Smooth muscle cell (in vitro differentiated cells): ENCODE data around the gene TLE6. TPM values are rescaled to one million over a fixed set of nuclear protein-coding genes. Genes with fewer than 3 reads are reported as not detected.

Source experiments
- DNase-seq: peaks from one replicate; lab custom pipeline; 2025; ENCODE audit not compliant: unreplicated experiment; lab: John Stamatoyannopoulos, UW
- H2AFZ ChIP-seq: fragments of 200-600 bp; sonication (generic); 2 replicates; pipeline ENCODE4 v1.6.0; 2016; ENCODE audit warnings: antibody characterized with exemption, low read depth, mild to moderate bottlenecking
- H3F3A ChIP-seq: fragments of 200-600 bp; sonication (generic); 2 replicates; pipeline ENCODE4 v1.6.0; 2017; ENCODE audit warnings: antibody characterized with exemption, low read depth
- H3K27ac ChIP-seq: fragments of 200-600 bp; sonication (generic); 2 replicates; pipeline ENCODE4 v1.5.1; 2016; ENCODE audit warnings: low read depth, mild to moderate bottlenecking
- H3K27me3 ChIP-seq: fragments of 200-600 bp; sonication (generic); 2 replicates; pipeline ENCODE4 v1.6.1; 2016; ENCODE audit warnings: low read depth, mild to moderate bottlenecking
- H3K36me3 ChIP-seq: fragments of 200-600 bp; sonication (generic); 2 replicates; pipeline ENCODE4 v1.5.1; 2016; ENCODE audit warnings: low read depth
- H3K4me1 ChIP-seq: fragments of 200-600 bp; sonication (generic); 2 replicates; pipeline ENCODE4 v1.5.1; 2016; ENCODE audit warnings: low read depth
- H3K4me2 ChIP-seq: fragments of 200-600 bp; sonication (generic); 2 replicates; pipeline ENCODE4 v1.6.0; 2016; ENCODE audit warnings: mild to moderate bottlenecking
- H3K4me3 ChIP-seq: fragments of 200-600 bp; sonication (generic); 2 replicates; pipeline ENCODE4 v1.5.1; 2016; ENCODE audit warnings: mild to moderate bottlenecking
- H3K79me2 ChIP-seq: fragments of 200-600 bp; sonication (generic); 2 replicates; pipeline ENCODE4 v1.6.0; 2016; ENCODE audit warnings: low read depth, mild to moderate bottlenecking
- H3K9ac ChIP-seq: fragments of 200-600 bp; sonication (generic); 2 replicates; pipeline ENCODE4 v1.6.0; 2016; ENCODE audit warnings: low read depth
- H3K9me3 ChIP-seq: fragments of 200-600 bp; sonication (generic); replicated peaks from 2 replicates; pipeline ENCODE4 v1.5.1; 2016; ENCODE audit warnings: low read depth
- H4K20me1 ChIP-seq: fragments of 200-600 bp; sonication (generic); 2 replicates; pipeline ENCODE4 v1.6.0; 2016; ENCODE audit warnings: low read depth
- CTCF ChIP-seq: fragments of 200-600 bp; sonication (generic); IDR thresholded peaks from 2 replicates; pipeline ENCODE4 v1.5.1; 2017; ENCODE audit warnings: borderline replicate concordance, mild to moderate bottlenecking, antibody characterized with exemption; ENCODE audit not compliant: insufficient read depth, poor library complexity, severe bottlenecking
- WGBS: methylation state at CpG from one replicate; pipeline ENCODE4 v1.1.7; 2016; ENCODE audit warnings: low lambda C conversion rate; 5-methylcytosine and 5-hydroxymethylcytosine counted together
- polyA plus RNA-seq: library from polyadenylated mRNA; unstranded; fragments of >200 nt; fragmentation: Nextera tagmentation; extraction: Ambion mirVana; gene quantifications from 2 replicates; pipeline ENCODE4 v1.2.1, GENCODE V29; 2016
- total RNA-seq: library from RNA; depleted of rRNA; stranded (reverse); fragments of >200 nt; gene quantifications from 2 replicates; pipeline ENCODE4 v1.2.3, GENCODE V29; 2014

TLE6 gene
- total and polyA plus RNA-seq, 2 experiments from 2014 or later: 0.27 to 3.2 TPM

- Histone ChIP-seq H3K9ac (no peak within 1 kb of the TSS), H3K36me3 (no peaks in the 10 kb centered on the region), H3K9me3 (no peaks in the 10 kb centered on the region), H3K27ac (no peak within 1 kb of the TSS), H3K27me3 (peaks cover 56% of the 10 kb centered on the region), H4K20me1 (no peaks in the 10 kb centered on the region), H3F3A (no peaks in the 10 kb centered on the region), H3K4me1 (peaks cover 11% of the 10 kb centered on the region), H3K79me2 (no peaks in the 10 kb centered on the region), H3K4me2 (peak within 1 kb of the TSS; percentile 92), H2AFZ (peak within 1 kb of the TSS; percentile 54), H3K4me3 (peak within 1 kb of the TSS; percentile 57)
- TF ChIP-seq CTCF: no peak
- 16% methylated on average over 14 of the region's 85 CpGs for WGBS
- no peak for DNase-seq
These were observed 51.9 kb downstream of the TLE6 start, which contains the start of gene TLE2 for GRCh38 chr19:3029065-3029923. Gene TLE2, minus strand, starts transcription at chr19:3029280. Its CDS starts 376 bp downstream, at chr19:3028904.

GRCh38 chr19:3031607-3031867 is 54.2 kb downstream of the TLE6 start:
- WGBS: 76% methylated on average over 5 of the region's 5 CpGs
- TF ChIP-seq CTCF: no peak
- DNase-seq: no peak

GRCh38 chr19:3033595-3034405 is 56.4 kb downstream of the TLE6 start:
- no peak for TF ChIP-seq CTCF
- H2AFZ ChIP-seq: no peak overlapping the region
- no peak overlapping the region for H3K9ac ChIP-seq
- no peaks in the 10 kb centered on the region for H3K9me3 ChIP-seq
- no peaks in the 10 kb centered on the region for H4K20me1 ChIP-seq
- 57% methylated on average over 10 of the region's 11 CpGs for WGBS
- H3K27me3 ChIP-seq: peaks cover 16% of the 10 kb centered on the region
- H3F3A ChIP-seq: peaks cover 20% of the 10 kb centered on the region
- H3K4me1 ChIP-seq: peaks cover 6% of the 10 kb centered on the region
- DNase-seq: no peak
- H3K4me2 ChIP-seq: no peak overlapping the region
- H3K27ac ChIP-seq: no peak overlapping the region
- H3K79me2 ChIP-seq: no peaks in the 10 kb centered on the region
- no peak overlapping the region for H3K4me3 ChIP-seq
- H3K36me3 ChIP-seq: no peaks in the 10 kb centered on the region

More at GRCh38 chr19:3031607-3031867, 54.2 kb downstream of the TLE6 start:
- Histone ChIP-seq H3K4me1 (peaks cover 10% of the 10 kb centered on the region), H3K4me2 (no peak overlapping the region), H3K9ac (no peak overlapping the region), H3K36me3 (no peaks in the 10 kb centered on the region), H3K27ac (no peak overlapping the region), H3K27me3 (peaks cover 35% of the 10 kb centered on the region), H2AFZ (no peak overlapping the region), H3F3A (peaks cover 11% of the 10 kb centered on the region), H3K79me2 (no peaks in the 10 kb centered on the region), H3K9me3 (no peaks in the 10 kb centered on the region), H4K20me1 (no peaks in the 10 kb centered on the region), H3K4me3 (no peak overlapping the region)
